HG03045 (cell line): ENCODE measurements around the gene IQGAP1.
"Not testable (repeated sequence)": the region's sequence is repeated elsewhere in the genome, so short reads cannot be mapped to it uniquely, and the experiment has no call there.

Source experiments
- ATAC-seq: cut with Tn5 transposase; IDR thresholded peaks from one replicate; pipeline ENCODE4 v1.9.1; 2021; ENCODE audit warnings: mild to moderate bottlenecking, moderate library complexity; ENCODE audit not compliant: unreplicated experiment

The IQGAP1 gene

GRCh38 chr15:90387534-90388461 is at the start of gene IQGAP1:
TSS of gene IQGAP1 (plus strand) at chr15:90388242. CDS start at chr15:90388342, 100 bp downstream.
- ATAC-seq, result peak; percentile 93

- no peak for ATAC-seq
These were observed 49.5 kb upstream of the IQGAP1 start for GRCh38 chr15:90338532-90338931.

- no peak for ATAC-seq
These were observed 47.7 kb upstream of the IQGAP1 start for GRCh38 chr15:90340345-90340744.

GRCh38 chr15:90343302-90343790 is 44.7 kb upstream of the IQGAP1 start:
- no peak for ATAC-seq

- ATAC-seq, result no peak
These were observed 43.4 kb upstream of the IQGAP1 start for GRCh38 chr15:90344662-90345061.

- no peak for ATAC-seq
These were observed 42.2 kb upstream of the IQGAP1 start for GRCh38 chr15:90345857-90346256.

GRCh38 chr15:90347431-90348065 is 40.5 kb upstream of the IQGAP1 start:
- ATAC-seq, result not testable (repeated sequence)

- ATAC-seq, result no peak
These were observed 39.6 kb upstream of the IQGAP1 start for GRCh38 chr15:90348456-90348855.

GRCh38 chr15:90349072-90349471 is 39.0 kb upstream of the IQGAP1 start:
- ATAC-seq, result no peak

- no peak for ATAC-seq
These were observed 38.2 kb upstream of the IQGAP1 start for GRCh38 chr15:90349821-90350220.

- ATAC-seq, result no peak
These were observed 36.4 kb upstream of the IQGAP1 start for GRCh38 chr15:90351479-90352106.

- peak; percentile 99 for ATAC-seq
These were observed 35.7 kb upstream of the IQGAP1 start, which contains the start of gene ZNF774 for GRCh38 chr15:90352107-90352893. TSS of gene ZNF774 (plus strand) at chr15:90352284. CDS start at chr15:90354661, 2,377 bp downstream.

GRCh38 chr15:90354986-90355385 is 33.1 kb upstream of the IQGAP1 start:
- ATAC-seq, result no peak

GRCh38 chr15:90358124-90359033 is 29.7 kb upstream of the IQGAP1 start:
- ATAC-seq, result no peak

- ATAC-seq, result no peak
These were observed 27.3 kb upstream of the IQGAP1 start for GRCh38 chr15:90360746-90361145.

GRCh38 chr15:90362936-90363212 is 25.2 kb upstream of the IQGAP1 start:
- ATAC-seq, result no peak

- ATAC-seq, result no peak
These were observed 23.8 kb upstream of the IQGAP1 start for GRCh38 chr15:90364251-90364650.

- ATAC-seq, result no peak
These were observed 22.5 kb upstream of the IQGAP1 start for GRCh38 chr15:90365414-90366055.

- no peak for ATAC-seq
These were observed 20.5 kb upstream of the IQGAP1 start for GRCh38 chr15:90367576-90367975.
